HepG2 (cell line): ENCODE data around the gene ALS2. TPM values are rescaled to one million over a fixed set of nuclear protein-coding genes. Genes with fewer than 3 reads are reported as not detected.

ENCODE experiments used
- ATAC-seq: fragments of 200-7000 bp; cut with Tn5 transposase; 3 replicates; pipeline ENCODE4 v1.9.1; 2020; ENCODE audit warnings: mild to moderate bottlenecking, moderate library complexity
- BruUV-seq: library from RNA; stranded (reverse); fragments of 400-500 nt; replicated peaks from 2 replicates; lab custom pipeline; 2021; lab: Mats Ljungman, UMichigan
- CTCF ChIA-PET: fragments of 300-600 bp; formaldehyde crosslinking; extraction: SDS; loops from one replicate; lab custom pipeline; 2021; ENCODE audit warnings: low total read pairs, inconsistent platforms, low intra/inter-chr PET ratio; lab: Yijun Ruan, JAX
- POLR2A ChIA-PET: fragments of 350-600 bp; sonication (Branson Sonifier 250); formaldehyde crosslinking; loops from one replicate; lab custom pipeline; 2020; ENCODE audit warnings: antibody characterized with exemption, inconsistent platforms; lab: Yijun Ruan, JAX
- DNase-seq: peaks from one replicate; pipeline ENCODE4 v3.0.0-alpha.2; 2015; ENCODE audit warnings: low spot score
- FAIRE-seq: peaks from 3 replicates; lab custom pipeline; 2011; peaks lifted over from hg19 to GRCh38; lab: Jason Lieb, UNC
- H2AFZ ChIP-seq: one replicate; pipeline ENCODE4 v1.6.1; 2011; ENCODE audit warnings: low read length, inconsistent platforms
- H3K27ac ChIP-seq: fragments of 300-600 bp; 3 replicates; pipeline ENCODE4 v1.8.0; 2011; ENCODE audit warnings: mixed run types, mild to moderate bottlenecking, mixed read lengths, low read length, inconsistent platforms; ENCODE audit not compliant: insufficient read depth; ENCODE audit errors: extremely low read length
- H3K27me3 ChIP-seq, 2 experiments: fragments of 200-600 bp in 1 of 2; 2 replicates in 1 of 2; 3 replicates in 1 of 2; pipeline versions ENCODE4 v1.6.0 to v1.8.0; 2011; ENCODE audit warnings: low read length in 2 of 2, mild to moderate bottlenecking in 2 of 2, moderate library complexity in 2 of 2, inconsistent platforms in 1 of 2; ENCODE audit not compliant: insufficient read depth in 2 of 2, control insufficient read depth in 1 of 2
- H3K36me3 ChIP-seq, 2 experiments: fragments of 200-600 bp in 1 of 2; replicated peaks in 1 of 2; 2 replicates in 1 of 2; 3 replicates in 1 of 2; pipeline versions ENCODE4 v1.5.1 to v1.8.0; 2011; ENCODE audit warnings: low read length in 2 of 2, inconsistent platforms in 1 of 2; ENCODE audit not compliant: insufficient read depth in 2 of 2, control insufficient read depth in 1 of 2
- H3K4me1 ChIP-seq: 2 replicates; pipeline ENCODE4 v1.5.1; 2012; ENCODE audit warnings: low read length, inconsistent platforms; ENCODE audit not compliant: insufficient read depth
- H3K4me2 ChIP-seq: 2 replicates; pipeline ENCODE4 v1.6.0; 2011; ENCODE audit warnings: low read depth, low read length, inconsistent platforms
- H3K4me3 ChIP-seq, 3 experiments: fragments of 200-600 bp in 1 of 3; sonication (generic), shearing (Covaris generic) in 1 of 3; replicated peaks in 1 of 3; 2 replicates each; pipeline ENCODE4 v1.5.1; 2011 to 2016; ENCODE audit warnings: low read length in 3 of 3, inconsistent platforms in 2 of 3, low read depth in 2 of 3, mild to moderate bottlenecking in 2 of 3, control low read depth in 1 of 3, mixed read lengths in 1 of 3; ENCODE audit not compliant: insufficient read depth in 1 of 3
- H3K79me2 ChIP-seq: one replicate; pipeline ENCODE4 v1.6.1; 2011; ENCODE audit warnings: low read length, inconsistent platforms; ENCODE audit not compliant: insufficient read depth
- H3K9ac ChIP-seq: 2 replicates; pipeline ENCODE4 v1.6.0; 2011; ENCODE audit warnings: mild to moderate bottlenecking, low read depth, low read length, inconsistent platforms; ENCODE audit not compliant: insufficient read depth
- H3K9me3 ChIP-seq: 2 replicates; pipeline ENCODE4 v1.5.1; 2012; ENCODE audit warnings: mild to moderate bottlenecking, low read length
- H4K20me1 ChIP-seq: 2 replicates; pipeline ENCODE4 v1.6.0; 2011; ENCODE audit warnings: inconsistent platforms, mild to moderate bottlenecking, low read length, moderate library complexity; ENCODE audit not compliant: insufficient read depth
- PRPF4 ChIP-seq: fragments of 200-400 bp; formaldehyde crosslinking; IDR thresholded peaks from 2 replicates; pipeline ENCODE4 v1.6.1; 2016; ENCODE audit warnings: low read length, low read depth; ENCODE audit not compliant: poor library complexity, severe bottlenecking
- SP4 ChIP-seq: sonication (generic); formaldehyde crosslinking; IDR thresholded peaks from 2 replicates; pipeline ENCODE4 v1.8.1; 2023; ENCODE audit warnings: mild to moderate bottlenecking, missing genetic modification reagents
- TEAD3 ChIP-seq: optimal IDR thresholded peaks from 2 replicates; pipeline ENCODE3; 2016; ENCODE audit warnings: borderline replicate concordance
- WGBS: methylation state at CpG from one replicate; pipeline ENCODE4 v1.1.6; 2017; ENCODE audit warnings: low lambda C conversion rate; 5-methylcytosine and 5-hydroxymethylcytosine counted together
- in situ Hi-C: cut with HindIII; loops from 2 replicates; pipeline ENCODE4 v1.10.0; 2017; ENCODE audit warnings: low pct_unique_long_range_greater_than_20kb; ENCODE audit not compliant: extremely low pct_ligation_motif_present
- intact Hi-C: fragments of 100-400 bp; cut with micrococcal nuclease; formaldehyde crosslinking; loops from one replicate; pipeline ENCODE4 v1.10.0; 2022; ENCODE audit not compliant: unreplicated experiment
- polyA plus RNA-seq, 8 experiments: library from polyadenylated mRNA; depleted of rRNA in 3 of 8; stranded (reverse) in 7 of 8; unstranded in 1 of 8; fragments of >200 nt; fragmentation: Illumina TruSeq in 4 of 8; extraction: Trizol in 4 of 8; gene quantifications; 2 replicates each; pipeline versions ENCODE4 v1.2.1 to v1.2.3, GENCODE V29; 2011 to 2016; ENCODE audit warnings: low read depth in 4 of 8, missing spikeins in 1 of 8, mixed read lengths in 1 of 8; ENCODE audit not compliant: insufficient read depth in 1 of 8
- total RNA-seq, 5 experiments: library from RNA; depleted of rRNA; stranded (reverse); fragments of >200 nt; fragmentation: Illumina TruSeq; extraction: Trizol; gene quantifications; 2 replicates each; pipeline ENCODE4 v1.2.3, GENCODE V29; 2016; ENCODE audit warnings: low read depth in 1 of 5
- TF ChIP-seq, protein P1 (sequence below): sonication (generic); formaldehyde crosslinking; IDR thresholded peaks from 2 replicates; pipeline ENCODE4 v1.4.0; 2020; ENCODE audit warnings: missing genetic modification reagents
- TF ChIP-seq, protein P2 (sequence below), 2 experiments: sonication (generic) in 1 of 2; formaldehyde crosslinking in 1 of 2; IDR thresholded peaks; 2 replicates each; pipeline versions ENCODE4 v1.4.0 to v1.6.1; 2016 to 2020; ENCODE audit warnings: borderline replicate concordance in 1 of 2, low read depth in 1 of 2, mild to moderate bottlenecking in 1 of 2, missing genetic modification reagents in 1 of 2
- TF ChIP-seq, protein P3 (sequence below): sonication (generic); formaldehyde crosslinking; conservative IDR thresholded peaks from 2 replicates; pipeline ENCODE4 v1.4.0; 2020; ENCODE audit warnings: mild to moderate bottlenecking, missing genetic modification reagents, moderate library complexity
- TF ChIP-seq, protein P4 (sequence below): sonication (generic); formaldehyde crosslinking; IDR thresholded peaks from 2 replicates; pipeline ENCODE4 v1.4.0; 2020; ENCODE audit warnings: mild to moderate bottlenecking, missing genetic modification reagents

ALS2 gene
- total and polyA plus RNA-seq, 2 of the 13 experiments (the other 11 are each of a cell fraction or from before 2014, with no cell fraction given): 12.7 to 19.3 TPM

DNA sequence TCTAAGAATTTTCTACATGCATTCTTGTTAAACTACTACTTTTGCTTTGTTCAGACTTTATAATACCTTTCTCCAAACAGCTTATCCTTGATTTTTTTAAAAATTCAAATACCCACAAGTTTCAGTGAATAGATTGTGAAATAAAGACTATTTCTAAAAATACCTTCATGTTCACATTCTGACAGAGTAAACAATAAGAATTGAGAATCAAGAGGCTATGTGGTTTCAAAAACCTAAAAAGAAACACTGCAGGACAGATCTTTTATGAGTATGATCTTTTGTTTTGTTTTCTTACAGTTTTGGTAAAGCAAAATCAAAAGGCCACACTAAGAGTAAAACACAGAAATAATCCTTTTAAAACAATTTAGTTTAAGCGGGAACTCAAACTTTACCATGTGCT is 21.2 kb downstream of the ALS2 start (continued):
- TF ChIP-seq, protein P1, sequence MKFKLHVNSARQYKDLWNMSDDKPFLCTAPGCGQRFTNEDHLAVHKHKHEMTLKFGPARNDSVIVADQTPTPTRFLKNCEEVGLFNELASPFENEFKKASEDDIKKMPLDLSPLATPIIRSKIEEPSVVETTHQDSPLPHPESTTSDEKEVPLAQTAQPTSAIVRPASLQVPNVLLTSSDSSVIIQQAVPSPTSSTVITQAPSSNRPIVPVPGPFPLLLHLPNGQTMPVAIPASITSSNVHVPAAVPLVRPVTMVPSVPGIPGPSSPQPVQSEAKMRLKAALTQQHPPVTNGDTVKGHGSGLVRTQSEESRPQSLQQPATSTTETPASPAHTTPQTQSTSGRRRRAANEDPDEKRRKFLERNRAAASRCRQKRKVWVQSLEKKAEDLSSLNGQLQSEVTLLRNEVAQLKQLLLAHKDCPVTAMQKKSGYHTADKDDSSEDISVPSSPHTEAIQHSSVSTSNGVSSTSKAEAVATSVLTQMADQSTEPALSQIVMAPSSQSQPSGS: no peak

DNA sequence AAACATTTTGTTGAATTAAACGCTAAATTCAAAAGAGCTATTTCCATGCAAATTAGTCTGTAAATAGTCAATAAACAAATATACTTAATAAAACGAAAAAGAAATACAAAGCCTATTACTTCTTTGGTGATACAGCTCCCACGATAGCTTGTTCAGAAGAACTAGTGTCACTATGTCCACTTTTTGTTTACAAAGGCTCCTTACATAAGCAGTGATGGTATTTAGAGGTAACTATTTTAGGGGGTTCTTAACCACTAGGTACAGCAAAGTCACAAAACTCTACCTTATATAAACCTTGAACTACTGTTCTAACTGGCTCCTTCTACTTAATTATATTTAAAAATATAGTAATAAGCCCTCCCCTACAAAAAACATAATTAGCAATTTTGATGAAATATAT is 21.9 kb downstream of the ALS2 start:
- no peak for FAIRE-seq
- no peak overlapping the region for H2AFZ ChIP-seq
- CTCF ChIA-PET: no interaction called here
- WGBS: 11% methylated on average over 3 of the region's 3 CpGs
- no peaks in the 10 kb centered on the region for H3K27me3 ChIP-seq
- no peak for ATAC-seq
- H3K36me3 ChIP-seq: peaks cover 9 to 12% of the 10 kb centered on the region in 2 experiments; a peak in 4 of 5 replicates
- POLR2A ChIA-PET: interaction anchor here (0.6 to 4.4 kb wide), 2 partner anchors 22 to 554 kb away, joined by 3 to 33 read pairs; partner anchors contain the start of gene ALS2
- H3K9me3 ChIP-seq: no peaks in the 10 kb centered on the region
- peak overlapping the region; percentile 73 for H3K4me2 ChIP-seq
- H3K4me1 ChIP-seq: peaks cover 46% of the 10 kb centered on the region
- DNase-seq: peak; percentile 21
- H4K20me1 ChIP-seq: no peaks in the 10 kb centered on the region
- in situ Hi-C loops (no loop called here), intact Hi-C loops (loop anchor here (2.0 kb wide), 1 partner anchor 22 kb away; the partner anchor contains the start of gene ALS2)
- H3K27ac ChIP-seq: peak overlapping the region; percentile 14
- peak overlapping the region in 2 of 3 experiments; percentile 23 to 34; a peak in 3 of 6 replicates for H3K4me3 ChIP-seq
- 0 out of 2 replicates have a peak overlapping the region, but pooled peaks have one; percentile 1 for H3K9ac ChIP-seq
- BruUV-seq: no TSS peak
- H3K79me2 ChIP-seq: no peaks in the 10 kb centered on the region
- TF ChIP-seq, protein P2, sequence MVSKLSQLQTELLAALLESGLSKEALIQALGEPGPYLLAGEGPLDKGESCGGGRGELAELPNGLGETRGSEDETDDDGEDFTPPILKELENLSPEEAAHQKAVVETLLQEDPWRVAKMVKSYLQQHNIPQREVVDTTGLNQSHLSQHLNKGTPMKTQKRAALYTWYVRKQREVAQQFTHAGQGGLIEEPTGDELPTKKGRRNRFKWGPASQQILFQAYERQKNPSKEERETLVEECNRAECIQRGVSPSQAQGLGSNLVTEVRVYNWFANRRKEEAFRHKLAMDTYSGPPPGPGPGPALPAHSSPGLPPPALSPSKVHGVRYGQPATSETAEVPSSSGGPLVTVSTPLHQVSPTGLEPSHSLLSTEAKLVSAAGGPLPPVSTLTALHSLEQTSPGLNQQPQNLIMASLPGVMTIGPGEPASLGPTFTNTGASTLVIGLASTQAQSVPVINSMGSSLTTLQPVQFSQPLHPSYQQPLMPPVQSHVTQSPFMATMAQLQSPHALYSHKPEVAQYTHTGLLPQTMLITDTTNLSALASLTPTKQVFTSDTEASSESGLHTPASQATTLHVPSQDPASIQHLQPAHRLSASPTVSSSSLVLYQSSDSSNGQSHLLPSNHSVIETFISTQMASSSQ (IDR thresholded peaks at IDR 0.05; ENCODE audit: low read depth): peak; percentile 36; the same call in 1 of the 2 replicates
- TF ChIP-seq, protein P2 (CRISPR knock-in tag; IDR thresholded peaks at IDR 0.05; ENCODE audit: borderline replicate concordance): no peak
- TF ChIP-seq, protein P3, sequence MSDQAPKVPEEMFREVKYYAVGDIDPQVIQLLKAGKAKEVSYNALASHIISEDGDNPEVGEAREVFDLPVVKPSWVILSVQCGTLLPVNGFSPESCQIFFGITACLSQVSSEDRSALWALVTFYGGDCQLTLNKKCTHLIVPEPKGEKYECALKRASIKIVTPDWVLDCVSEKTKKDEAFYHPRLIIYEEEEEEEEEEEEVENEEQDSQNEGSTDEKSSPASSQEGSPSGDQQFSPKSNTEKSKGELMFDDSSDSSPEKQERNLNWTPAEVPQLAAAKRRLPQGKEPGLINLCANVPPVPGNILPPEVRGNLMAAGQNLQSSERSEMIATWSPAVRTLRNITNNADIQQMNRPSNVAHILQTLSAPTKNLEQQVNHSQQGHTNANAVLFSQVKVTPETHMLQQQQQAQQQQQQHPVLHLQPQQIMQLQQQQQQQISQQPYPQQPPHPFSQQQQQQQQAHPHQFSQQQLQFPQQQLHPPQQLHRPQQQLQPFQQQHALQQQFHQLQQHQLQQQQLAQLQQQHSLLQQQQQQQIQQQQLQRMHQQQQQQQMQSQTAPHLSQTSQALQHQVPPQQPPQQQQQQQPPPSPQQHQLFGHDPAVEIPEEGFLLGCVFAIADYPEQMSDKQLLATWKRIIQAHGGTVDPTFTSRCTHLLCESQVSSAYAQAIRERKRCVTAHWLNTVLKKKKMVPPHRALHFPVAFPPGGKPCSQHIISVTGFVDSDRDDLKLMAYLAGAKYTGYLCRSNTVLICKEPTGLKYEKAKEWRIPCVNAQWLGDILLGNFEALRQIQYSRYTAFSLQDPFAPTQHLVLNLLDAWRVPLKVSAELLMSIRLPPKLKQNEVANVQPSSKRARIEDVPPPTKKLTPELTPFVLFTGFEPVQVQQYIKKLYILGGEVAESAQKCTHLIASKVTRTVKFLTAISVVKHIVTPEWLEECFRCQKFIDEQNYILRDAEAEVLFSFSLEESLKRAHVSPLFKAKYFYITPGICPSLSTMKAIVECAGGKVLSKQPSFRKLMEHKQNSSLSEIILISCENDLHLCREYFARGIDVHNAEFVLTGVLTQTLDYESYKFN: peak; percentile 12; the same call in 1 of the 2 replicates
- TF ChIP-seq PRPF4: no peak
- peak; percentile 40 for TF ChIP-seq TEAD3 (CRISPR knock-in tag)
- no peak for TF ChIP-seq SP4 (CRISPR knock-in tag)
- TF ChIP-seq, protein P4, sequence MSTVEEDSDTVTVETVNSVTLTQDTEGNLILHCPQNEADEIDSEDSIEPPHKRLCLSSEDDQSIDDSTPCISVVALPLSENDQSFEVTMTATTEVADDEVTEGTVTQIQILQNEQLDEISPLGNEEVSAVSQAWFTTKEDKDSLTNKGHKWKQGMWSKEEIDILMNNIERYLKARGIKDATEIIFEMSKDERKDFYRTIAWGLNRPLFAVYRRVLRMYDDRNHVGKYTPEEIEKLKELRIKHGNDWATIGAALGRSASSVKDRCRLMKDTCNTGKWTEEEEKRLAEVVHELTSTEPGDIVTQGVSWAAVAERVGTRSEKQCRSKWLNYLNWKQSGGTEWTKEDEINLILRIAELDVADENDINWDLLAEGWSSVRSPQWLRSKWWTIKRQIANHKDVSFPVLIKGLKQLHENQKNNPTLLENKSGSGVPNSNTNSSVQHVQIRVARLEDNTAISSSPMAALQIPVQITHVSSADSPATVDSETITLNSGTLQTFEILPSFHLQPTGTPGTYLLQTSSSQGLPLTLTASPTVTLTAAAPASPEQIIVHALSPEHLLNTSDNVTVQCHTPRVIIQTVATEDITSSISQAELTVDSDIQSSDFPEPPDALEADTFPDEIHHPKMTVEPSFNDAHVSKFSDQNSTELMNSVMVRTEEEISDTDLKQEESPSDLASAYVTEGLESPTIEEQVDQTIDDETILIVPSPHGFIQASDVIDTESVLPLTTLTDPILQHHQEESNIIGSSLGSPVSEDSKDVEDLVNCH (CRISPR knock-in tag): no peak
